A549 (cell line): ENCODE measurements around the gene PRR5. TPM values are rescaled to one million over a fixed set of nuclear protein-coding genes. Genes with fewer than 3 reads are reported as not detected.
A peak's percentile ranks its signal among the peaks of the same experiment; 100 is the strongest.
"Not testable (repeated sequence)": the region's sequence is repeated elsewhere in the genome, so short reads cannot be mapped to it uniquely, and the experiment has no call there.

Experiments
- ATAC-seq, 2 experiments: fragments of 200-7000 bp in 1 of 2; fragments of >200 bp in 1 of 2; cut with Nextera tagmentation in 1 of 2; cut with Tn5 transposase in 1 of 2; 3 replicates each; pipeline versions ENCODE4 v1.8.0 to v1.9.1; 2018 to 2020; ENCODE audit warnings: mild to moderate bottlenecking in 1 of 2, moderate library complexity in 1 of 2
- CTCF ChIA-PET: fragments of 300-600 bp; sonication (Branson Sonifier 250); formaldehyde crosslinking; extraction: SDS; loops from one replicate; lab custom pipeline; 2021; ENCODE audit warnings: antibody characterized with exemption, inconsistent platforms; lab: Yijun Ruan, JAX
- POLR2A ChIA-PET: fragments of 350-600 bp; formaldehyde crosslinking; extraction: SDS; loops from one replicate; lab custom pipeline; 2021; ENCODE audit warnings: antibody characterized with exemption, inconsistent platforms; lab: Yijun Ruan, JAX
- DNase-seq, 2 experiments: peaks; one replicate each; pipeline versions ENCODE4 v3.0.0 to v3.0.0-alpha.2; 2011 to 2016; ENCODE audit warnings: low read depth in 1 of 2, low spot score in 1 of 2
- FAIRE-seq: peaks from 2 replicates; lab custom pipeline; 2011; peaks lifted over from hg19 to GRCh38; lab: Jason Lieb, UNC
- H3K27ac ChIP-seq, 2 experiments: fragments of >200 bp; sonication (Bioruptor Twin); formaldehyde crosslinking; 3 replicates each; pipeline ENCODE4 v1.5.1; 2016 to 2017
- H3K4me1 ChIP-seq: fragments of >200 bp; sonication (Bioruptor Twin); formaldehyde crosslinking; 3 replicates; pipeline ENCODE4 v1.6.1; 2016
- H3K4me2 ChIP-seq: fragments of >200 bp; sonication (Bioruptor Twin); formaldehyde crosslinking; 3 replicates; pipeline ENCODE4 v1.6.1; 2016
- H3K4me3 ChIP-seq: fragments of >200 bp; sonication (Bioruptor Twin); formaldehyde crosslinking; 3 replicates; pipeline ENCODE4 v1.5.1; 2016
- H3K9me3 ChIP-seq: fragments of >200 bp; sonication (Bioruptor Twin); formaldehyde crosslinking; 3 replicates; pipeline ENCODE4 v1.6.1; 2016
- BHLHE40 ChIP-seq: IDR thresholded peaks from 2 replicates; pipeline ENCODE4 v1.6.1; 2012; ENCODE audit warnings: low read depth, low read length, inconsistent platforms
- CHD2 ChIP-seq: fragments of 150-350 bp; IDR thresholded peaks from 2 replicates; pipeline ENCODE4 v1.6.1; 2014; ENCODE audit warnings: low read length; ENCODE audit not compliant: partially characterized antibody
- CHD4 ChIP-seq: fragments of 200-600 bp; sonication (generic); IDR thresholded peaks from 2 replicates; pipeline ENCODE4 v1.6.1; 2016; ENCODE audit warnings: antibody characterized with exemption, mild to moderate bottlenecking, borderline replicate concordance
- CTCF ChIP-seq: fragments of >200 bp; sonication (Bioruptor Twin); formaldehyde crosslinking; IDR thresholded peaks from 3 replicates; pipeline ENCODE4 v1.5.1; 2016
- EHMT2 ChIP-seq: fragments of 200-600 bp; sonication (generic); IDR thresholded peaks from 2 replicates; pipeline ENCODE4 v1.6.1; 2016; ENCODE audit warnings: antibody characterized with exemption, low read depth, mild to moderate bottlenecking, moderate library complexity
- EP300 ChIP-seq, 2 experiments: fragments of >200 bp; sonication (Bioruptor Twin); formaldehyde crosslinking; IDR thresholded peaks; 2 replicates in 1 of 2; 3 replicates in 1 of 2; pipeline ENCODE4 v1.6.1; 2016 to 2017
- FOSB ChIP-seq: fragments of 250-450 bp; sonication (Bioruptor Pico); IDR thresholded peaks from 2 replicates; pipeline ENCODE4 v1.5.0; 2020; ENCODE audit warnings: mild to moderate bottlenecking, moderate library complexity
- GATA3 ChIP-seq: IDR thresholded peaks from 2 replicates; pipeline ENCODE4 v1.6.1; 2012; ENCODE audit warnings: borderline replicate concordance
- HDAC2 ChIP-seq: fragments of 200-600 bp; sonication (generic); IDR thresholded peaks from 2 replicates; pipeline ENCODE4 v1.6.1; 2016
- HMGXB4 ChIP-seq: fragments of 250-450 bp; sonication (Bioruptor Pico); IDR thresholded peaks from 2 replicates; pipeline ENCODE4 v1.5.0; 2021; ENCODE audit warnings: mild to moderate bottlenecking, moderate library complexity, borderline replicate concordance
- JUNB ChIP-seq: fragments of >200 bp; sonication (Bioruptor Twin); formaldehyde crosslinking; IDR thresholded peaks from 2 replicates; pipeline ENCODE4 v1.6.1; 2016
- KDM1A ChIP-seq: fragments of 200-600 bp; sonication (generic); IDR thresholded peaks from 2 replicates; pipeline ENCODE4 v1.6.1; 2016; ENCODE audit warnings: low read depth, mild to moderate bottlenecking
- MAFK ChIP-seq: fragments of 450-650 bp; IDR thresholded peaks from 2 replicates; pipeline ENCODE4 v1.6.1; 2014; ENCODE audit not compliant: partially characterized antibody
- MAX ChIP-seq: IDR thresholded peaks from 2 replicates; pipeline ENCODE4 v1.6.1; 2012
- MAZ ChIP-seq: fragments of 150-350 bp; IDR thresholded peaks from 2 replicates; pipeline ENCODE4 v1.6.1; 2014; ENCODE audit warnings: antibody characterized with exemption, low read depth, low read length, borderline replicate concordance
- PHF8 ChIP-seq: fragments of 200-600 bp; sonication (generic); IDR thresholded peaks from 2 replicates; pipeline ENCODE4 v1.6.1; 2016; ENCODE audit warnings: low read depth, mild to moderate bottlenecking, antibody characterized with exemption, moderate library complexity, borderline replicate concordance
- POLR2A ChIP-seq: IDR thresholded peaks from 2 replicates; pipeline ENCODE4 v1.6.1; 2012; ENCODE audit warnings: mild to moderate bottlenecking, low read length
- POLR2AphosphoS2 ChIP-seq: conservative IDR thresholded peaks from 2 replicates; pipeline ENCODE4 v1.6.1; 2012; ENCODE audit warnings: low read length, improper control_type of control experiment, inconsistent platforms
- RNF2 ChIP-seq: fragments of 200-600 bp; sonication (generic); IDR thresholded peaks from 2 replicates; pipeline ENCODE4 v1.6.1; 2016; ENCODE audit warnings: low read depth, mild to moderate bottlenecking, antibody characterized with exemption, moderate library complexity, borderline replicate concordance
- SMC3 ChIP-seq: fragments of >200 bp; sonication (Bioruptor Twin); formaldehyde crosslinking; IDR thresholded peaks from 3 replicates; pipeline ENCODE4 v1.6.1; 2018; ENCODE audit warnings: inconsistent platforms
- USF2 ChIP-seq: fragments of 450-650 bp; IDR thresholded peaks from 2 replicates; pipeline ENCODE4 v1.6.1; 2014; ENCODE audit warnings: antibody characterized with exemption
- WGBS: methylation state at CpG from one replicate; pipeline ENCODE4 v1.1.6; 2017; ENCODE audit errors: missing lambda C conversion rate; 5-methylcytosine and 5-hydroxymethylcytosine counted together
- polyA plus RNA-seq, 4 experiments: library from polyadenylated mRNA; depleted of rRNA in 3 of 4; stranded (reverse); fragments of >200 nt; fragmentation: RNase III in 1 of 4; extraction: RNeasy Plus Mini Kit Qiagen cat#74134 plus additional on column Dnase treatment in 1 of 4; gene quantifications; 2 replicates in 3 of 4; 3 replicates in 1 of 4; pipeline ENCODE4 v1.2.3, GENCODE V29; 2011 to 2017
- TF ChIP-seq, protein P1 (sequence below): fragments of >200 bp; sonication (Bioruptor Twin); formaldehyde crosslinking; IDR thresholded peaks from 3 replicates; pipeline ENCODE4 v1.6.1; 2016
- TF ChIP-seq, protein P2 (sequence below): IDR thresholded peaks from 2 replicates; pipeline ENCODE4 v1.6.1; 2012
- TF ChIP-seq, protein P3 (sequence below): fragments of 250-450 bp; sonication (Bioruptor Pico); IDR thresholded peaks from 2 replicates; pipeline ENCODE4 v1.5.0; 2020; ENCODE audit warnings: low read depth, mild to moderate bottlenecking, moderate library complexity

PRR5 gene
- polyA plus RNA-seq, 2 of the 4 experiments (the other 2 are of a cell fraction) = 7.1 to 19.5 TPM

DNA sequence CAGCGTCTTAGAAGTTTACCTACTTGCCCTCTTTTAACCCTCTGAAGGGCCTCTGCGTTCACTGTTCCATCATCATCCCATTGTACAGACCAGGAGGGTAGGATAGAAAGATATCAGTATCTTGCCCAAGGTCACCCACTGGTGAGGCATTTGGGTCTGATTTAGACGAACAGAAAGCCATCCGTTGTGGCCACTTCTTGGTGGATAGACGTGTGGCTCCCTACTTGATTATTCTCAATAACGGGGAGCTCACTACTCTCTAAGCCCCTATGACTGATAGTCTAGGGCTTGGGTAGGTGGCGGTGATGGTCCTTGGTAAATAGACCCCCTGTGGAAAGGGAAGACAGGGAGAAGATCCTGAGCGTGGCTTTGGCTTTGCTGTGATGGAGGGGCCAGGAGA, 28.6 kb upstream of the PRR5 start:
- CTCF ChIA-PET = interaction anchor here (0.7 to 1.3 kb wide), 4 partner anchors 11 to 680 kb away, joined by 3 to 5 read pairs (median 4); no protein-coding TSS in a partner anchor
- FAIRE-seq = no peak

DNA sequence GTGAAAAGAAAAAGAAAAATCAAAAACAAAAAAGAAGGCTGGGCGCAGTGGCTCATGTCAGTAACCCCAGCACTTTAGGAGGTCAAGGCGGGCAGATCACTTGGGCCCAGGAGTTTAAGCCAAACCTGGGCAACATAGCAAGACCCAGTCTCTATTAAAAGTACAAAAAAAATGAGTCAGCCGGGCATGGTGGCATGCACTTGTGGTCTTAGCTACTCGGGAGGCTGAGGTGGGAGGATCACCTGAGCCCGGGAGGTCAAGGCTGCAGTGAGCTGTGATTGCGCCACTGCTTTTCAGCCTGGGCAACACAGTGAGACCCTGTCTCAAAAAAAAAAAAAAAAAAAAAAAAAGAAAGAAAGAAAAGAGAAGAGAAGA, 26.0 kb upstream of the PRR5 start:
- FAIRE-seq, POLR2A ChIA-PET, H3K9me3 ChIP-seq, ATAC-seq, DNase-seq: not testable (repeated sequence)
- peaks cover 29% of the 10 kb centered on the region; the same call in 1 of the 3 replicates for H3K4me1 ChIP-seq
- 77% methylated on average over 6 of the region's 6 CpGs for WGBS
- CTCF ChIA-PET = interaction anchor here (1.3 to 2.4 kb wide), 2 partner anchors 9 to 683 kb away, joined by 4 to 9 read pairs; no protein-coding TSS in a partner anchor
- H3K4me3 ChIP-seq = peak overlapping the region; percentile 48; the same call in 1 of the 3 replicates
- H3K4me2 ChIP-seq = peak overlapping the region; percentile 80
- peak overlapping the region; percentile 88 to 99 for H3K27ac ChIP-seq

More for the DNA sequence above, 28.6 kb upstream of the PRR5 start:
- H3K27ac ChIP-seq = no peak overlapping the region
- POLR2A ChIA-PET = no interaction called here
- no peak for ATAC-seq
- no peaks in the 10 kb centered on the region for H3K9me3 ChIP-seq
- TF ChIP-seq PHF8 (no peak), SMC3 (no peak), EP300 (IDR thresholded peaks at IDR 0.05) (no peak), RNF2 (no peak), CHD2 (no peak), POLR2AphosphoS2 (no peak), FOSB (CRISPR knock-in tag) (no peak), HDAC2 (no peak), USF2 (no peak), CTCF (no peak)
- TF ChIP-seq, protein P1, sequence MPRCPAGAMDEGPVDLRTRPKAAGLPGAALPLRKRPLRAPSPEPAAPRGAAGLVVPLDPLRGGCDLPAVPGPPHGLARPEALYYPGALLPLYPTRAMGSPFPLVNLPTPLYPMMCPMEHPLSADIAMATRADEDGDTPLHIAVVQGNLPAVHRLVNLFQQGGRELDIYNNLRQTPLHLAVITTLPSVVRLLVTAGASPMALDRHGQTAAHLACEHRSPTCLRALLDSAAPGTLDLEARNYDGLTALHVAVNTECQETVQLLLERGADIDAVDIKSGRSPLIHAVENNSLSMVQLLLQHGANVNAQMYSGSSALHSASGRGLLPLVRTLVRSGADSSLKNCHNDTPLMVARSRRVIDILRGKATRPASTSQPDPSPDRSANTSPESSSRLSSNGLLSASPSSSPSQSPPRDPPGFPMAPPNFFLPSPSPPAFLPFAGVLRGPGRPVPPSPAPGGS = no peak
- TF ChIP-seq, protein P2, sequence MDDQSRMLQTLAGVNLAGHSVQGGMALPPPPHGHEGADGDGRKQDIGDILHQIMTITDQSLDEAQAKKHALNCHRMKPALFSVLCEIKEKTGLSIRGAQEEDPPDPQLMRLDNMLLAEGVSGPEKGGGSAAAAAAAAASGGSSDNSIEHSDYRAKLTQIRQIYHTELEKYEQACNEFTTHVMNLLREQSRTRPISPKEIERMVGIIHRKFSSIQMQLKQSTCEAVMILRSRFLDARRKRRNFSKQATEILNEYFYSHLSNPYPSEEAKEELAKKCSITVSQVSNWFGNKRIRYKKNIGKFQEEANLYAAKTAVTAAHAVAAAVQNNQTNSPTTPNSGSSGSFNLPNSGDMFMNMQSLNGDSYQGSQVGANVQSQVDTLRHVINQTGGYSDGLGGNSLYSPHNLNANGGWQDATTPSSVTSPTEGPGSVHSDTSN = no peak
- no peak overlapping the region for H3K4me2 ChIP-seq
- no peak overlapping the region for H3K4me3 ChIP-seq
- DNase-seq = no peak
- H3K4me1 ChIP-seq = peaks cover 24% of the 10 kb centered on the region; the same call in 2 of the 3 replicates
- 88% methylated on average over 7 of the region's 8 CpGs for WGBS

DNA sequence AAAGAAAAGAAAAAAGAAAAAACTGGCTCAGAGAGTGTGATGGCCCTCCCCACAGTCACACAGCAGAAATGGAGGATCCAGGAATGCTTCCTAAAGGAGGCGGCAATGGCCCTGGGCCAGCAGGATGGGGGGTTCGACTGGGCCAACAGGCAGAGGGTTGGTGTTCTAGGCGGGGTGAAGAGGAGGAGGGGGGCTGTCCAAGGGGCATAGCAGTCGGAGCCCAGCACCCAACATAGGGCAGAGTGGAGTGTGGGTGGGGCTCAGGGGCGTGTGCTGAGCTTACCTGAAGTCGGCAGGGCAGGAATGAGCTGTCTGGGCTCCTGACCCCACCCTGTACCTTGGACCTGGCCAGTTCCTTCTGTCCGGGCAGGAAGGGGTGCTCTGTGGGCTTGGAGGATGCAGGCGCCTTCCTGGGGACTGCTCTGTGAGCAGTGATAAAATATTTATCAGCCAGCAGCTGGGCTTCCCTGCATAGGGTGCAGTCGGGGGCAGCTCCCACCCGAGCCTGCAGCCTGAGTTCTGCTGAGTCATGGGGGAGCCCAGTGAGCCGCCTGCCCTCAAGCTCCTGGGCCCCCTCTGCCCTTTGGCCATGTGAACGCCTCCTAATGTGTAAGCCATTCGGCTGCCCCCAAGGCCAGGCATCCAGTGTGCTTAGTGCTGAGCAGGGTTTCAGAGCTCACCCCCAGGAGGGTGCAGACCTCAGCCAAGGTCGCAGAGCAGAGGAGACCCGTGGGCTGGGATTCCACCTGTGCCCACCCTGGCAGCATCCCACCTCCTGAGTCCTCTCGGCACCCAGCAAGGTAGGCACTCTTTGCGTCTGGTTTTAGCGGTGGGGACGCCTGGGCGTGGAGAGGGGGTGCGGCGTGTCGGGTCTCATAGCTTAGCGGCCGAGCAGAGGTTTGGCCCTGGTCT, 25.3 kb upstream of the PRR5 start:
- H3K27ac ChIP-seq = peak overlapping the region; percentile 88 to 99
- CTCF ChIA-PET = interaction anchor here (1.3 to 2.4 kb wide), 2 partner anchors 8 to 683 kb away, joined by 4 to 9 read pairs; no protein-coding TSS in a partner anchor
- H3K4me2 ChIP-seq = peak overlapping the region; percentile 80
- peak overlapping the region; percentile 48 for H3K4me3 ChIP-seq
- DNase-seq (peak; percentile 28 to 61), FAIRE-seq (no peak), ATAC-seq (peak; percentile 76 to 85)
- 7% methylated on average over 6 of the region's 25 CpGs for WGBS
- H3K9me3 ChIP-seq = no peaks in the 10 kb centered on the region
- peaks cover 25% of the 10 kb centered on the region; the same call in 1 of the 3 replicates for H3K4me1 ChIP-seq
- POLR2A ChIA-PET = no interaction called here
- TF ChIP-seq CHD4 (no peak), JUNB (no peak), KDM1A (no peak), MAFK (peak; percentile 95), BHLHE40 (no peak), MAX (peak; percentile 30; the same call in 1 of the 2 replicates), MAZ (no peak), GATA3 (no peak), EHMT2 (no peak), HMGXB4 (CRISPR knock-in tag) (no peak), POLR2A (peak; percentile 3; the same call in 1 of the 2 replicates)
- TF ChIP-seq, protein P3, sequence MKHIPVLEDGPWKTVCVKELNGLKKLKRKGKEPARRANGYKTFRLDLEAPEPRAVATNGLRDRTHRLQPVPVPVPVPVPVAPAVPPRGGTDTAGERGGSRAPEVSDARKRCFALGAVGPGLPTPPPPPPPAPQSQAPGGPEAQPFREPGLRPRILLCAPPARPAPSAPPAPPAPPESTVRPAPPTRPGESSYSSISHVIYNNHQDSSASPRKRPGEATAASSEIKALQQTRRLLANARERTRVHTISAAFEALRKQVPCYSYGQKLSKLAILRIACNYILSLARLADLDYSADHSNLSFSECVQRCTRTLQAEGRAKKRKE (CRISPR knock-in tag) = no peak
